Measurements from ENCODE around the gene RFX2. TPM values are rescaled to one million over a fixed set of nuclear protein-coding genes. Genes with fewer than 3 reads are reported as not detected.

RFX2 gene
- total RNA-seq, 1 donor from 2014 or later: 18.0 TPM

GRCh38 chr19:6125571-6125989, 15.3 kb upstream of the RFX2 start:
- peaks cover 9% of the 10 kb centered on the region for H3K9me3 Mint-ChIP-seq
- peaks cover 7% of the 10 kb centered on the region for H3K27me3 Mint-ChIP-seq
- H3K4me1 Mint-ChIP-seq (ENCODE audit: unreplicated experiment): no peaks in the 10 kb centered on the region
- no peak overlapping the region for H3K4me3 Mint-ChIP-seq
- no peaks in the 10 kb centered on the region for H3K36me3 Mint-ChIP-seq
- TF ChIP-seq, protein P1, sequence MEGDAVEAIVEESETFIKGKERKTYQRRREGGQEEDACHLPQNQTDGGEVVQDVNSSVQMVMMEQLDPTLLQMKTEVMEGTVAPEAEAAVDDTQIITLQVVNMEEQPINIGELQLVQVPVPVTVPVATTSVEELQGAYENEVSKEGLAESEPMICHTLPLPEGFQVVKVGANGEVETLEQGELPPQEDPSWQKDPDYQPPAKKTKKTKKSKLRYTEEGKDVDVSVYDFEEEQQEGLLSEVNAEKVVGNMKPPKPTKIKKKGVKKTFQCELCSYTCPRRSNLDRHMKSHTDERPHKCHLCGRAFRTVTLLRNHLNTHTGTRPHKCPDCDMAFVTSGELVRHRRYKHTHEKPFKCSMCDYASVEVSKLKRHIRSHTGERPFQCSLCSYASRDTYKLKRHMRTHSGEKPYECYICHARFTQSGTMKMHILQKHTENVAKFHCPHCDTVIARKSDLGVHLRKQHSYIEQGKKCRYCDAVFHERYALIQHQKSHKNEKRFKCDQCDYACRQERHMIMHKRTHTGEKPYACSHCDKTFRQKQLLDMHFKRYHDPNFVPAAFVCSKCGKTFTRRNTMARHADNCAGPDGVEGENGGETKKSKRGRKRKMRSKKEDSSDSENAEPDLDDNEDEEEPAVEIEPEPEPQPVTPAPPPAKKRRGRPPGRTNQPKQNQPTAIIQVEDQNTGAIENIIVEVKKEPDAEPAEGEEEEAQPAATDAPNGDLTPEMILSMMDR (conservative IDR thresholded peaks at IDR 0.05): peak; percentile 82
- no peak overlapping the region for H3K27ac Mint-ChIP-seq
- no peak for DNase-seq (ENCODE audit: extremely low spot score, unreplicated experiment)

DNA sequence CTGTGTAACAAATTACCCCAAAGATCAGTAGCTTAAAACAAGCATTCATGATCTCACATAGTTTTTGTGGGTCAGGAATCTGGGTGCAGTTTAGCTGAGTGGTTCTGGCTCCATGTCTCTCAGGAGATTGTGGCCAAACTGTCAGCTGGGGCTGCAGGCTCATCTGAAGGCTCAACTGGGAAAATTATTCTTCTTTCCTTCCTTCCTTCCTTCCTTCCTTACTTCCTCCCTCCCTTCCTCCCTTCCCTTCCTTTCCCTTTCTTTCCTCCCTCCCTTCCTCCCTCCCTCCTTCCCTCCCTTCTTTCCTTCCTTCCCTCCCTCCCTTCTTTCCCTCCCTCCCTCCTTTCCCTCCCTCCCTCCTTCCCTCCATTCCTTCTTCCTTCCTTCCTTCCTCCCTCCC, 8.7 kb upstream of the RFX2 start:
- no peak for DNase-seq (ENCODE audit: extremely low spot score, unreplicated experiment)
- Mint-ChIP-seq H3K9me3 (no peaks in the 10 kb centered on the region), H3K4me3 (no peak overlapping the region), H3K36me3 (no peaks in the 10 kb centered on the region), H3K27me3 (peaks cover 23% of the 10 kb centered on the region), H3K27ac (no peak overlapping the region), H3K4me1 (ENCODE audit: unreplicated experiment) (no peaks in the 10 kb centered on the region)
- TF ChIP-seq, protein P1 (conservative IDR thresholded peaks at IDR 0.05): no peak

DNA sequence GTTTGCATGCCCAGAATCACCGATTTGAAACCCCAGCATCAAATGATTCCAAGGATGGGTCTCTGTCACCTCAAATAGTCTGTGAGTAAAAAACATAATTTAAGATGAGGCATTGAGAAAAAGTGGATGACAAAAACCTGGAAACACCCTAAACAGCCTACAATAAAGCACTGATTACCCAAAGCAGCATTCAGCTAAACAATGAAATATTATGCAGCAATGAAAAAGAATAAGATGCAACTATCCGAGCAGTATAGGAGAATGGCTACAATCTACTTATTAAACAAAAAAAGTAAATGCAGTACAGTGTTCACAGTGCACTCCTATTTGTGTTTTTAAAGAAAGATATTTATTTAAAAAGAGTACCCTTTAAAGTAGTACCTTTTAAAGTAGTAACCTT, 7.7 kb upstream of the RFX2 start:
- no peaks in the 10 kb centered on the region for H3K4me1 Mint-ChIP-seq (ENCODE audit: unreplicated experiment)
- DNase-seq (ENCODE audit: extremely low spot score, unreplicated experiment): no peak
- H3K27me3 Mint-ChIP-seq: peaks cover 23% of the 10 kb centered on the region
- no peaks in the 10 kb centered on the region for H3K9me3 Mint-ChIP-seq
- no peaks in the 10 kb centered on the region for H3K36me3 Mint-ChIP-seq
- H3K27ac Mint-ChIP-seq: no peak overlapping the region
- H3K4me3 Mint-ChIP-seq: no peak overlapping the region
- TF ChIP-seq, protein P1 (conservative IDR thresholded peaks at IDR 0.05): no peak

- Mint-ChIP-seq H3K27ac (no peak overlapping the region), H3K36me3 (no peaks in the 10 kb centered on the region), H3K9me3 (no peaks in the 10 kb centered on the region), H3K4me1 (ENCODE audit: unreplicated experiment) (no peaks in the 10 kb centered on the region), H3K4me3 (no peak overlapping the region), H3K27me3 (peaks cover 23% of the 10 kb centered on the region)
- TF ChIP-seq, protein P1 (conservative IDR thresholded peaks at IDR 0.05): no peak
- DNase-seq (ENCODE audit: extremely low spot score, unreplicated experiment): no peak
Measured at GRCh38 chr19:6117534-6117933, 7.2 kb upstream of the RFX2 start.

DNA sequence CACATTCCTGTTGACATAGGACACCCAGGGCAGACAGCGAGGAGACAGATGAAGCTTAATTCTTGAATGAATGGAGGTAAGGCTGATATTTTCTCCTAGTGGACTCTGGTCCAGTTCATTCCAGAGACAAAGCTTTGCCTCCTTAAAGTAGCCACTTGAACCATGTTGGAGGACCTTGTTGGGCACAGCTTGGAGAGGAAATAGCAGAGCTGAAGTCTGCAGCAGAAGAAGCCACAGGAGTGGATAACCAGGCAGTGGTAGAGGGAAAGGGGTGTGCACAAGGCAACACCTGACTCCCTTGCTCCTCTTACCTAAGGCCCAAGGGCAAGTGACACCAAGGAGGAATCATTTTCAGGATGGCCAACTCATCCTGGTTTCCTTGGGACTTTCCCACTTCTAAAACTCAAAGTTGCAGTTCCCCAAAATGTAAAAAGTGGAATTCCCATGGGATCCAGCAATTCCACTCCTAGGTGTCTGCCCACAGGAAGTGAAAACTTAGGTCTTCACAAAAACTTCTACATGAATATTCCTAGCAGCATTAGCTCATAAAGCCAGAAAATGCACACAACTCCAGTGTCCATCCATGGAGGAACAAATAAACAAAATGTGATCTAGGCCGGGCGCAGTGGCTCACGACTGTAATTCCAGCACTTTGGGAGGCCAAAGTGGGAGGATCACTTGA, 6.6 kb upstream of the RFX2 start:
- H3K9me3 Mint-ChIP-seq: no peaks in the 10 kb centered on the region
- no peak for DNase-seq (ENCODE audit: extremely low spot score, unreplicated experiment)

More for the DNA sequence above, 6.6 kb upstream of the RFX2 start:
- no peak overlapping the region for H3K4me3 Mint-ChIP-seq
- peaks cover 23% of the 10 kb centered on the region for H3K27me3 Mint-ChIP-seq
- H3K4me1 Mint-ChIP-seq (ENCODE audit: unreplicated experiment): no peaks in the 10 kb centered on the region
- no peaks in the 10 kb centered on the region for H3K36me3 Mint-ChIP-seq
- TF ChIP-seq, protein P1 (conservative IDR thresholded peaks at IDR 0.05): no peak
- H3K27ac Mint-ChIP-seq: no peak overlapping the region
